HEK293 (cell line): Measurements from ENCODE around the gene MOCS3.
A peak's percentile ranks its signal among the peaks of the same experiment; 100 is the strongest.
"Not testable (repeated sequence)": the region's sequence is repeated elsewhere in the genome, so short reads cannot be mapped to it uniquely, and the experiment has no call there.

ENCODE experiments used
- CTCF ChIA-PET: fragments of 350-600 bp; formaldehyde crosslinking; extraction: SDS; loops from one replicate; lab custom pipeline; 2021; ENCODE audit warnings: antibody characterized with exemption; lab: Yijun Ruan, JAX
- POLR2A ChIA-PET: fragments of 300-600 bp; formaldehyde crosslinking; extraction: SDS; loops from one replicate; lab custom pipeline; 2020; ENCODE audit warnings: antibody characterized with exemption, inconsistent platforms; lab: Yijun Ruan, JAX
- H3K27ac ChIP-seq: fragments of 200-500 bp; sonication (Bioruptor generic); 2 replicates; pipeline ENCODE4 v1.5.1; 2014; ENCODE audit warnings: low read depth, low read length, control low read depth, inconsistent platforms; ENCODE audit errors: extremely low read depth
- H3K36me3 ChIP-seq, 2 experiments: fragments of 200-500 bp in 1 of 2; sonication (Bioruptor generic) in 1 of 2; 1 replicate in 1 of 2; 2 replicates in 1 of 2; pipeline ENCODE4 v1.5.1; 2014 to 2017; ENCODE audit warnings: inconsistent platforms in 2 of 2, low read length in 2 of 2; ENCODE audit not compliant: control insufficient read depth in 2 of 2, insufficient read depth in 1 of 2
- H3K4me1 ChIP-seq: fragments of 200-500 bp; sonication (Bioruptor generic); 2 replicates; pipeline ENCODE4 v1.5.1; 2014; ENCODE audit warnings: mild to moderate bottlenecking, low read length, inconsistent platforms; ENCODE audit not compliant: control insufficient read depth, insufficient read depth
- H3K4me3 ChIP-seq: 2 replicates; pipeline ENCODE4 v1.5.1; 2011; ENCODE audit warnings: low read depth, mild to moderate bottlenecking, control low read depth, low read length, moderate library complexity
- H3K9me3 ChIP-seq: fragments of 200-500 bp; sonication (Bioruptor generic); 2 replicates; pipeline ENCODE4 v1.5.1; 2014; ENCODE audit warnings: low read depth, low read length, inconsistent platforms; ENCODE audit not compliant: control insufficient read depth, insufficient read depth
- CTCF ChIP-seq: fragments of 450-650 bp; formaldehyde crosslinking; IDR thresholded peaks from 2 replicates; pipeline ENCODE4 v1.5.1; 2016; ENCODE audit warnings: missing biosample characterization, missing genetic modification characterization
- INSM2 ChIP-seq: fragments of 450-650 bp; formaldehyde crosslinking; IDR thresholded peaks from 2 replicates; pipeline ENCODE4 v1.5.1; 2016; ENCODE audit warnings: missing biosample characterization, missing genetic modification characterization
- KLF7 ChIP-seq: fragments of 450-650 bp; formaldehyde crosslinking; IDR thresholded peaks from 2 replicates; pipeline ENCODE4 v1.5.1; 2016; ENCODE audit warnings: missing biosample characterization, missing genetic modification characterization, borderline replicate concordance
- MYNN ChIP-seq: fragments of 450-650 bp; formaldehyde crosslinking; IDR thresholded peaks from 2 replicates; pipeline ENCODE4 v1.5.1; 2016; ENCODE audit warnings: missing biosample characterization, missing genetic modification characterization, borderline replicate concordance
- SETDB1 ChIP-seq: IDR thresholded peaks from one replicate; pipeline ENCODE4 v1.6.1; 2017; ENCODE audit warnings: mild to moderate bottlenecking, low read length, moderate library complexity, mixed read lengths; ENCODE audit not compliant: insufficient read length
- SP7 ChIP-seq: fragments of 450-650 bp; formaldehyde crosslinking; IDR thresholded peaks from 2 replicates; pipeline ENCODE4 v1.5.1; 2016; ENCODE audit warnings: missing biosample characterization, missing genetic modification characterization
- TRIM28 ChIP-seq: IDR thresholded peaks from 2 replicates; pipeline ENCODE4 v1.6.1; 2011; ENCODE audit warnings: low read length, control low read depth, borderline replicate concordance
- ZBTB8A ChIP-seq: fragments of 450-650 bp; formaldehyde crosslinking; IDR thresholded peaks from 2 replicates; pipeline ENCODE4 v1.5.1; 2016; ENCODE audit warnings: missing biosample characterization, missing genetic modification characterization
- ZEB2 ChIP-seq: fragments of 450-650 bp; formaldehyde crosslinking; IDR thresholded peaks from 2 replicates; pipeline ENCODE4 v1.5.1; 2016; ENCODE audit warnings: missing biosample characterization, missing genetic modification characterization
- ZFHX2 ChIP-seq: fragments of 450-650 bp; formaldehyde crosslinking; conservative IDR thresholded peaks from 2 replicates; pipeline ENCODE4 v1.5.1; 2016; ENCODE audit warnings: missing biosample characterization, missing genetic modification characterization
- ZNF324 ChIP-seq: fragments of 450-650 bp; formaldehyde crosslinking; IDR thresholded peaks from 2 replicates; pipeline ENCODE4 v1.5.1; 2016; ENCODE audit warnings: missing biosample characterization, missing genetic modification characterization
- ZNF366 ChIP-seq: fragments of 450-650 bp; formaldehyde crosslinking; conservative IDR thresholded peaks from 2 replicates; pipeline ENCODE4 v1.5.1; 2016; ENCODE audit warnings: missing biosample characterization, missing genetic modification characterization
- ZNF398 ChIP-seq: fragments of 450-650 bp; formaldehyde crosslinking; IDR thresholded peaks from 2 replicates; pipeline ENCODE4 v1.5.1; 2017; ENCODE audit warnings: missing biosample characterization, missing genetic modification characterization
- ZNF513 ChIP-seq: fragments of 450-650 bp; IDR thresholded peaks from 2 replicates; pipeline ENCODE4 v1.5.1; 2018; ENCODE audit warnings: missing biosample characterization, missing genetic modification characterization
- ZNF692 ChIP-seq: fragments of 450-650 bp; formaldehyde crosslinking; IDR thresholded peaks from 2 replicates; pipeline ENCODE4 v1.5.1; 2016; ENCODE audit warnings: missing biosample characterization, missing genetic modification characterization
- ZNF837 ChIP-seq: fragments of 450-650 bp; formaldehyde crosslinking; IDR thresholded peaks from 2 replicates; pipeline ENCODE4 v1.5.1; 2016; ENCODE audit warnings: missing biosample characterization, missing genetic modification characterization
- TF ChIP-seq, protein P1 (sequence below): fragments of 450-650 bp; formaldehyde crosslinking; IDR thresholded peaks from 2 replicates; pipeline ENCODE4 v1.5.1; 2016; ENCODE audit warnings: missing biosample characterization, missing genetic modification characterization
- TF ChIP-seq, protein P2 (sequence below): fragments of 450-650 bp; formaldehyde crosslinking; IDR thresholded peaks from 2 replicates; pipeline ENCODE4 v1.5.1; 2016; ENCODE audit warnings: missing biosample characterization, missing genetic modification characterization

The MOCS3 gene

DNA sequence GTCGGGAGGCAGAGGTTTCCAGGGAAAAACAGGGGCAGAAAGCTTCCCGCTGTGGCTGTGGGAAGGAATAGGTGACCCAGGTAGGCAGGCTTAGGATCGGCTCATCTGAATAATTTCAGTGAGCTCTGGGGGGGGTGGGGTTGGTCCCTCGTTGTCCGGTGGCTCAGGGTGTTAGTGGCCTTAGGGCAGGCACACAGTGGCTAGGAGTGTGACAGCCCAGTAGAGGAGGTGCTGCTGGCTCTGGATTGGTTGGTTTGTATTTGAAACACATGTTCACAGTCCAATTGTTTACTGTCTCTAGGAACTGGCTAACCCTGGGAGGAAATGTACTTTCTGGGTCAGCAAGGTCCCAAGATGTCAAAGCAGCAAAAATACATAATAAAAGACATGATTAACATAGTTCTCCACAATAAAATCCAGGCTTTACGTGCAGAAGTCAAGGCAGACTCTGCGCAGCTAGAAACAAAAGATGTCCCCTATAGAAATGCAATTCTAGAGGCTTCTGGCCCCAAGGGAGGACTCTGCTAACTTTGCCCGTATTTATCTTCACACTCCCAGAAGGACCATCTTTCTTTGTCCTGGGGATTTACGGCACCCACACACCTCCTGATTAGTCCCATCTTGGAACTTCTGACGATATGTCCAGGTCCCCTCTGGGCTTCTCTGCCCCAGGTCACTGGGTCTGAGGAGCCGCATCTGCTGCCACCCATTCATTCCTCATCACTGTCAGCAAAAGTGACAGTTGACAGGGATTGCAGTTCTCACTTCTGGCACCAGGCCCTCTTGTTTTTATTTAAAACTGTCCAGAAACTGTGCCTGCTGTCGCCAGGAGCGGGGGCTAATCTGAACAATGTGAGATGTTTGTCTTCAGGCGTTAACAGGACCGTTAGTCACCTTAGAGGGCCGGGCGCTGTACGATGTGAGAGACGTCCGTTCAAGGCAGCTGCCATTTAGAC is 18.7 kb downstream of the MOCS3 start (continued):
- TF ChIP-seq CTCF: no peak
- no peak for TF ChIP-seq ZNF324 (tag by site-specific recombination)

DNA sequence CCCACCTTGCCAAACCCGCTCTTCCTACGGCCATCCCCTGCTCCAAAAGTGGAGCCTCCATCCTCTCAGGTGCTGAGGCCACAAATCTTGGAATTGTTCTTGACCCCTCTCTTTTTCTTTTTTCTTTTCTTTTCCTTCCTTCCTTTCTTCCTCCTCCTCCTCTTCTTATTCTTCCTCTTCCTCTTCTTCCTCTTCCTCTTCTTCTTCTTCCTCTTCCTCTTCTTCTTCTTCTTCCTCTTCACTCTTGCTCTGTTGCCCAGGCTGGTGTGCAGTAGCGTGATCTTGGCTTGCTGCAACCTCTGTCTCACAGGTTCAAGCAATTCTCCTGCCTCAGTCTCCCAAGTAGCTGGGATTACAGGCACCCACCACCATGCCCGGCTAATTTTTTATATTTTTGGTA is 19.9 kb downstream of the MOCS3 start:
- H3K9me3 ChIP-seq, POLR2A ChIA-PET, CTCF ChIA-PET, H3K36me3 ChIP-seq, H3K4me1 ChIP-seq, H3K27ac ChIP-seq, H3K4me3 ChIP-seq: not testable (repeated sequence)
- TF ChIP-seq ZNF513 (tag by site-specific recombination) (peak; percentile 94), ZNF366 (tag by site-specific recombination) (0 out of 2 replicates have a peak, but pooled peaks have one; percentile 34)

DNA sequence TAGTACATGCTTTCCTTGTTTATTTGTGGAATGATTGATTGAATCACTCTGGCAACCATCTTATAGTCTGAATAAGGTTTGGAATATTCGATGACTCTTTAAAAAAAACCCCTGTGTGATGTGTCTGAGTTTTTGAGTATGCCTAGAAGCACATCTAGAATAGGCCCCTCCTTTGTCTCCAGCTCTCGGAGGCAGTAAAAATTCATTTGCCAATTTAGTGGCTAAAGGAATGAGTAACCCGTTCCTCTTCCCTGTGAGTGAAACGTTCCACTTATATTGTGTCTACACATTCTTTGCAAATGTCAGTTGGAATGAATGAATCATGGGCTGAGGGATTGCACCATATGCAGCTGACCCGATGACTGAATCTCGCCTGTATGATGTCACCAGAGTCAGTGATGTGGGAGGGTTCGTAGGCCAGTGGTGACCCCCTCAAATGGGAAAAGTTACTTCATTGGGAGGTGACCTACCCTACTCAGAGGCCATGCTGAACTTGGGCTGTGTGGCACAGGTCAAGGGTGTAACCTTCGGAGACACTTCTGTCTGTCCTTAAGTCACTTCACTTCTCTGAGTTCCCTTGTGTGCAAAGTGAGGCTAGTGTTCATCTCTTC is 21.6 kb downstream of the MOCS3 start:
- ChIA-PET CTCF (interaction anchor here (0.6 to 3.4 kb wide), 7 partner anchors 12 to 467 kb away, joined by 3 to 18 read pairs (median 9); no protein-coding TSS in a partner anchor), POLR2A (no interaction called here)
- no peaks in the 10 kb centered on the region for H3K4me1 ChIP-seq
- no peak overlapping the region for H3K27ac ChIP-seq
- no peaks in the 10 kb centered on the region for H3K36me3 ChIP-seq
- no peak overlapping the region for H3K4me3 ChIP-seq
- no peaks in the 10 kb centered on the region for H3K9me3 ChIP-seq
- no peak for TF ChIP-seq ZNF837 (tag by site-specific recombination)
- peak; percentile 71 for TF ChIP-seq ZNF692
- TF ChIP-seq MYNN (tag by site-specific recombination): no peak
- no peak for TF ChIP-seq ZBTB8A (tag by site-specific recombination)
- peak; percentile 80; the same call in 1 of the 2 replicates for TF ChIP-seq SP7 (tag by site-specific recombination)
- peak; percentile 92 for TF ChIP-seq ZEB2 (tag by site-specific recombination)
- peak; percentile 66 for TF ChIP-seq ZFHX2 (tag by site-specific recombination)
- TF ChIP-seq ZNF398 (tag by site-specific recombination): peak; percentile 75
- no peak for TF ChIP-seq SETDB1
- no peak for TF ChIP-seq TRIM28
- peak; percentile 92 for TF ChIP-seq INSM2 (tag by site-specific recombination)
- TF ChIP-seq, protein P1, sequence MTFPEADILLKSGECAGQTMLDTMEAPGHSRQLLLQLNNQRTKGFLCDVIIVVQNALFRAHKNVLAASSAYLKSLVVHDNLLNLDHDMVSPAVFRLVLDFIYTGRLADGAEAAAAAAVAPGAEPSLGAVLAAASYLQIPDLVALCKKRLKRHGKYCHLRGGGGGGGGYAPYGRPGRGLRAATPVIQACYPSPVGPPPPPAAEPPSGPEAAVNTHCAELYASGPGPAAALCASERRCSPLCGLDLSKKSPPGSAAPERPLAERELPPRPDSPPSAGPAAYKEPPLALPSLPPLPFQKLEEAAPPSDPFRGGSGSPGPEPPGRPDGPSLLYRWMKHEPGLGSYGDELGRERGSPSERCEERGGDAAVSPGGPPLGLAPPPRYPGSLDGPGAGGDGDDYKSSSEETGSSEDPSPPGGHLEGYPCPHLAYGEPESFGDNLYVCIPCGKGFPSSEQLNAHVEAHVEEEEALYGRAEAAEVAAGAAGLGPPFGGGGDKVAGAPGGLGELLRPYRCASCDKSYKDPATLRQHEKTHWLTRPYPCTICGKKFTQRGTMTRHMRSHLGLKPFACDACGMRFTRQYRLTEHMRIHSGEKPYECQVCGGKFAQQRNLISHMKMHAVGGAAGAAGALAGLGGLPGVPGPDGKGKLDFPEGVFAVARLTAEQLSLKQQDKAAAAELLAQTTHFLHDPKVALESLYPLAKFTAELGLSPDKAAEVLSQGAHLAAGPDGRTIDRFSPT (tag by site-specific recombination): peak; percentile 84
- TF ChIP-seq, protein P2, sequence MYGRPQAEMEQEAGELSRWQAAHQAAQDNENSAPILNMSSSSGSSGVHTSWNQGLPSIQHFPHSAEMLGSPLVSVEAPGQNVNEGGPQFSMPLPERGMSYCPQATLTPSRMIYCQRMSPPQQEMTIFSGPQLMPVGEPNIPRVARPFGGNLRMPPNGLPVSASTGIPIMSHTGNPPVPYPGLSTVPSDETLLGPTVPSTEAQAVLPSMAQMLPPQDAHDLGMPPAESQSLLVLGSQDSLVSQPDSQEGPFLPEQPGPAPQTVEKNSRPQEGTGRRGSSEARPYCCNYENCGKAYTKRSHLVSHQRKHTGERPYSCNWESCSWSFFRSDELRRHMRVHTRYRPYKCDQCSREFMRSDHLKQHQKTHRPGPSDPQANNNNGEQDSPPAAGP (tag by site-specific recombination): peak; percentile 94
- no peak for TF ChIP-seq KLF7 (tag by site-specific recombination)
